ENCODE measurements around the gene UBE2O. TPM values are rescaled to one million over a fixed set of nuclear protein-coding genes. Genes with fewer than 3 reads are reported as not detected.

The UBE2O gene
- total RNA-seq, 1 experiment from 2014 or later: 68.9 TPM

DNA sequence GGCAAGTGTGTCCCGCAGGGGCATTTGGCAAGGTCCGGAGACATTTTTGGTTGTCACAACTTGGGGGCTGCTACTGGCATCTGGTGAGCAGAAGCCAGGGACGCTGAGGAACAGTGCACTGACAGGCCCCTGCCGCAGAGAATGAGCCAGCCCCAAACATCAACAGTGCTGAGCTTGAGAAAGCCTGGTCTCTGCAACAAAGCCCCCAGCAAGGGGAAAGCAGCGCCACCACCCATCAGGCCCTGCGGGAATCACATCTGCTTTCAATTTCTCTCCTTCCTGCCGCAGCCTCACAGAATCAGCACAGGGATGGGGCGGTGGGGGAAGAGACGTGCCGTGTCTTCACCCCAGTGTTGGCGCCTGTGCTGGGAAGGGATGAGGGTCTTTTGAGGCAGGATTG is 84.4 kb downstream of the UBE2O start:
- POLR2A ChIA-PET: no interaction called here
- H3K27me3 Mint-ChIP-seq (ENCODE audit: low read depth): no peaks in the 10 kb centered on the region; the same call in 1 of the 2 replicates
- ATAC-seq: no peak

More for the DNA sequence above, 84.4 kb downstream of the UBE2O start:
- Mint-ChIP-seq H3K36me3 (no peaks in the 10 kb centered on the region), H3K27ac (no peak overlapping the region), H3K4me3 (no peak overlapping the region), H3K4me1 (peaks cover 26% of the 10 kb centered on the region), H3K9me3 (no peaks in the 10 kb centered on the region)
- CTCF ChIA-PET: interaction anchor here (0.5 to 4.3 kb wide), 5 partner anchors 10 to 154 kb away, joined by 3 to 34 read pairs (median 3); no protein-coding TSS in a partner anchor
- no peak for DNase-seq (ENCODE audit: low spot score)
- no peak for TF ChIP-seq FOXP1 (CRISPR knock-in tag; IDR thresholded peaks at IDR 0.05; ENCODE audit: borderline replicate concordance)
- TF ChIP-seq AR (CRISPR knock-in tag; IDR thresholded peaks at IDR 0.05): no peak
- TF ChIP-seq, protein P1, sequence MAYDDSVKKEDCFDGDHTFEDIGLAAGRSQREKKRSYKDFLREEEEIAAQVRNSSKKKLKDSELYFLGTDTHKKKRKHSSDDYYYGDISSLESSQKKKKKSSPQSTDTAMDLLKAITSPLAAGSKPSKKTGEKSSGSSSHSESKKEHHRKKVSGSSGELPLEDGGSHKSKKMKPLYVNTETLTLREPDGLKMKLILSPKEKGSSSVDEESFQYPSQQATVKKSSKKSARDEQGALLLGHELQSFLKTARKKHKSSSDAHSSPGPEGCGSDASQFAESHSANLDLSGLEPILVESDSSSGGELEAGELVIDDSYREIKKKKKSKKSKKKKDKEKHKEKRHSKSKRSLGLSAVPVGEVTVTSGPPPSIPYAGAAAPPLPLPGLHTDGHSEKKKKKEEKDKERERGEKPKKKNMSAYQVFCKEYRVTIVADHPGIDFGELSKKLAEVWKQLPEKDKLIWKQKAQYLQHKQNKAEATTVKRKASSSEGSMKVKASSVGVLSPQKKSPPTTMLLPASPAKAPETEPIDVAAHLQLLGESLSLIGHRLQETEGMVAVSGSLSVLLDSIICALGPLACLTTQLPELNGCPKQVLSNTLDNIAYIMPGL (CRISPR knock-in tag; IDR thresholded peaks at IDR 0.05): no peak
- TF ChIP-seq ZNF416 (CRISPR knock-in tag; IDR thresholded peaks at IDR 0.05): no peak
- no peak for TF ChIP-seq TCF7 (CRISPR knock-in tag; IDR thresholded peaks at IDR 0.05; ENCODE audit: low read depth)
- TF ChIP-seq E2F4 (CRISPR knock-in tag; IDR thresholded peaks at IDR 0.05; ENCODE audit: borderline replicate concordance, low read depth): no peak
- no peak for TF ChIP-seq HMGA2 (CRISPR knock-in tag; IDR thresholded peaks at IDR 0.05)
- TF ChIP-seq ZSCAN18 (CRISPR knock-in tag; IDR thresholded peaks at IDR 0.05): no peak
- no peak for TF ChIP-seq KAT7 (CRISPR knock-in tag; IDR thresholded peaks at IDR 0.05; ENCODE audit: borderline replicate concordance)
- TF ChIP-seq, protein P2, sequence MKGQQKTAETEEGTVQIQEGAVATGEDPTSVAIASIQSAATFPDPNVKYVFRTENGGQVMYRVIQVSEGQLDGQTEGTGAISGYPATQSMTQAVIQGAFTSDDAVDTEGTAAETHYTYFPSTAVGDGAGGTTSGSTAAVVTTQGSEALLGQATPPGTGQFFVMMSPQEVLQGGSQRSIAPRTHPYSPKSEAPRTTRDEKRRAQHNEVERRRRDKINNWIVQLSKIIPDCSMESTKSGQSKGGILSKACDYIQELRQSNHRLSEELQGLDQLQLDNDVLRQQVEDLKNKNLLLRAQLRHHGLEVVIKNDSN (CRISPR knock-in tag; IDR thresholded peaks at IDR 0.05): no peak
- TF ChIP-seq ZNF423 (CRISPR knock-in tag; IDR thresholded peaks at IDR 0.05): no peak
- no peak for TF ChIP-seq STAT6 (CRISPR knock-in tag; conservative IDR thresholded peaks at IDR 0.05; ENCODE audit: low read depth)
- no peak for TF ChIP-seq JUN (CRISPR knock-in tag; IDR thresholded peaks at IDR 0.05)
- TF ChIP-seq FOXK1 (CRISPR knock-in tag; IDR thresholded peaks at IDR 0.05): no peak
